NT2/D1 (cell line): ENCODE measurements around the gene SCYGR3.

Experiments used
- SUZ12 ChIP-seq: IDR thresholded peaks from 2 replicates; pipeline ENCODE4 v1.6.1; 2011; ENCODE audit not compliant: insufficient read length, insufficient read depth; ENCODE audit errors: extremely low read depth
- YY1 ChIP-seq: IDR thresholded peaks from 2 replicates; pipeline ENCODE4 v1.6.1; 2011; ENCODE audit not compliant: insufficient read length, insufficient read depth
- ZNF274 ChIP-seq: IDR thresholded peaks from 2 replicates; pipeline ENCODE4 v1.6.1; 2011; ENCODE audit warnings: mild to moderate bottlenecking, low read depth, low read length

DNA sequence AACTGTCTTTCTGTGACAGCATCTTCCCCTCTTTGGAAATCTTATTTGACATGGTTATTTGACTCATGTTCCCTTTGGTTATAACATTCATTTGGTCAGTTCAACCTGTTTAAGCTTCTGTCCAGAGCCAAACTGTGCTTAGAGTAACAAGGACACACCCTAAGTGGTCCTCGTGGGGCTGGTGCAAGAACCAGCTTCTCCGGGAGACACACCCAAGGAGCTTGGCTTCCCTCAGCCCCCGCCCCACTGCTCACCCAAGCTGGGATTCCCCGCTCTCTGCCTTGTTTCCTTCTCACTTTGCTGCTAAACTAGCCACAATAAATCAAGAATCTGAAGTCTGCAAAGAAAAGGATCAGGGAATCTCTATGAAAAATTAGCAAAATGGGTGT, 1.4 kb downstream of the SCYGR3 start:
- no peak for TF ChIP-seq ZNF274
- no peak for TF ChIP-seq YY1
- TF ChIP-seq SUZ12, result no peak
